H9 (cell line): Measurements from ENCODE around the gene SOX12. TPM values are rescaled to one million over a fixed set of nuclear protein-coding genes. Genes with fewer than 3 reads are reported as not detected.

ENCODE experiments used
- DNase-seq: peaks from one replicate; pipeline ENCODE4 v3.0.0-alpha.2; 2017
- H2AFZ ChIP-seq: one replicate; pipeline ENCODE4 v1.6.1; 2013; ENCODE audit warnings: mild to moderate bottlenecking, low read length, control low read depth, moderate library complexity
- H2AK5ac ChIP-seq: 2 replicates; pipeline ENCODE4 v1.6.1; 2013; ENCODE audit warnings: low read length, control low read depth, mixed read lengths; ENCODE audit not compliant: insufficient read length
- H2BK120ac ChIP-seq: one replicate; pipeline ENCODE4 v1.6.1; 2013; ENCODE audit warnings: low read depth, mild to moderate bottlenecking, low read length, control low read depth, inconsistent platforms; ENCODE audit not compliant: poor library complexity, severe bottlenecking
- H2BK12ac ChIP-seq: 2 replicates; pipeline ENCODE4 v1.6.1; 2013; ENCODE audit warnings: low read length, control low read depth, mixed read lengths, low read depth; ENCODE audit not compliant: insufficient read length
- H2BK15ac ChIP-seq: 2 replicates; pipeline ENCODE4 v1.6.1; 2013; ENCODE audit warnings: low read depth, low read length, control low read depth
- H2BK20ac ChIP-seq: one replicate; pipeline ENCODE4 v1.6.1; 2013; ENCODE audit warnings: low read depth, mild to moderate bottlenecking, low read length, control low read depth, inconsistent platforms; ENCODE audit not compliant: poor library complexity, severe bottlenecking
- H2BK5ac ChIP-seq: 2 replicates; pipeline ENCODE4 v1.6.1; 2013; ENCODE audit warnings: low read length, control low read depth, mixed read lengths; ENCODE audit not compliant: insufficient read length
- H3K14ac ChIP-seq: 2 replicates; pipeline ENCODE4 v1.6.1; 2013; ENCODE audit warnings: low read length, control low read depth; ENCODE audit not compliant: insufficient read depth
- H3K18ac ChIP-seq: 2 replicates; pipeline ENCODE4 v1.6.1; 2013; ENCODE audit warnings: low read depth, mild to moderate bottlenecking, mixed read lengths, low read length, control low read depth; ENCODE audit not compliant: insufficient read length
- H3K23ac ChIP-seq: 2 replicates; pipeline ENCODE4 v1.6.1; 2013; ENCODE audit warnings: low read length, control low read depth, mixed read lengths, low read depth; ENCODE audit not compliant: insufficient read length
- H3K23me2 ChIP-seq: 2 replicates; pipeline ENCODE4 v1.6.1; 2013; ENCODE audit warnings: low read depth, mild to moderate bottlenecking, mixed read lengths, low read length, control low read depth; ENCODE audit not compliant: insufficient read length, poor library complexity, severe bottlenecking
- H3K27ac ChIP-seq: 2 replicates; pipeline ENCODE4 v1.5.1; 2013; ENCODE audit warnings: low read length, control low read depth, mixed read lengths, low read depth; ENCODE audit not compliant: insufficient read length
- H3K27me3 ChIP-seq: 2 replicates; pipeline ENCODE4 v1.6.1; 2013; ENCODE audit warnings: low read length, control low read depth, inconsistent platforms; ENCODE audit not compliant: insufficient read depth
- H3K4ac ChIP-seq: 2 replicates; pipeline ENCODE4 v1.6.1; 2013; ENCODE audit warnings: low read depth, mild to moderate bottlenecking, control low read depth, inconsistent platforms, low read length, moderate library complexity
- H3K4me1 ChIP-seq: 2 replicates; pipeline ENCODE4 v1.6.1; 2013; ENCODE audit warnings: low read length, control low read depth, inconsistent platforms; ENCODE audit not compliant: insufficient read depth
- H3K4me2 ChIP-seq: 2 replicates; pipeline ENCODE4 v1.6.1; 2013; ENCODE audit warnings: low read length, control low read depth, mixed read lengths; ENCODE audit not compliant: insufficient read length, insufficient read depth
- H3K56ac ChIP-seq: 2 replicates; pipeline ENCODE4 v1.6.1; 2013; ENCODE audit warnings: low read depth, mild to moderate bottlenecking, mixed read lengths, low read length, control low read depth; ENCODE audit not compliant: insufficient read length
- H3K79me1 ChIP-seq: 2 replicates; pipeline ENCODE4 v1.6.1; 2013; ENCODE audit warnings: low read depth, mild to moderate bottlenecking, moderate library complexity, low read length, control low read depth, inconsistent platforms; ENCODE audit not compliant: insufficient read depth, poor library complexity, severe bottlenecking
- H3K79me2 ChIP-seq: 2 replicates; pipeline ENCODE4 v1.6.1; 2013; ENCODE audit warnings: low read length, control low read depth, inconsistent platforms; ENCODE audit not compliant: insufficient read depth
- H3K9ac ChIP-seq: 2 replicates; pipeline ENCODE4 v1.6.1; 2013; ENCODE audit warnings: low read length, control low read depth, mixed read lengths; ENCODE audit not compliant: insufficient read length; ENCODE audit errors: extremely low read depth
- H3K9me3 ChIP-seq: one replicate; pipeline ENCODE4 v1.6.1; 2013; ENCODE audit warnings: low read depth, low read length, inconsistent platforms; ENCODE audit not compliant: control insufficient read depth
- H3T11ph ChIP-seq: one replicate; pipeline ENCODE4 v1.6.1; 2013; ENCODE audit warnings: mild to moderate bottlenecking, low read length, control low read depth, inconsistent platforms
- H4K20me1 ChIP-seq: one replicate; pipeline ENCODE4 v1.6.1; 2013; ENCODE audit not compliant: control insufficient read depth, insufficient read length, insufficient read depth
- H4K5ac ChIP-seq: 2 replicates; pipeline ENCODE4 v1.6.1; 2013; ENCODE audit warnings: low read depth, mild to moderate bottlenecking, mixed read lengths, low read length, control low read depth; ENCODE audit not compliant: insufficient read length
- H4K8ac ChIP-seq: replicated peaks from 2 replicates; pipeline ENCODE4 v1.6.1; 2013; ENCODE audit warnings: low read length, control low read depth, mixed read lengths, low read depth; ENCODE audit not compliant: insufficient read length
- H4K91ac ChIP-seq: 2 replicates; pipeline ENCODE4 v1.6.1; 2013; ENCODE audit warnings: low read depth, mild to moderate bottlenecking, moderate library complexity, mixed read lengths, low read length, control low read depth; ENCODE audit not compliant: insufficient read length
- H3K27ac Mint-ChIP-seq, 3 experiments: 2 replicates in 2 of 3; 3 replicates in 1 of 3; pipeline ENCODE4 v1.8.0; 2020 to 2021; ENCODE audit warnings: mixed read lengths in 3 of 3, mild to moderate bottlenecking in 1 of 3, moderate library complexity in 1 of 3
- H3K27me3 Mint-ChIP-seq: 2 replicates; pipeline ENCODE4 v1.8.0; 2021; ENCODE audit warnings: low read depth, mild to moderate bottlenecking, moderate library complexity, mixed read lengths
- H3K36me3 Mint-ChIP-seq, 3 experiments: 2 replicates in 2 of 3; 3 replicates in 1 of 3; pipeline ENCODE4 v1.8.0; 2020 to 2021; ENCODE audit warnings: low read depth in 3 of 3, mixed read lengths in 3 of 3; ENCODE audit not compliant: insufficient read depth in 1 of 3
- H3K4me1 Mint-ChIP-seq, 2 experiments: 2 replicates each; pipeline ENCODE4 v1.8.0; 2020; ENCODE audit warnings: mixed read lengths in 2 of 2
- H3K4me3 Mint-ChIP-seq, 2 experiments: 2 replicates in 1 of 2; 3 replicates in 1 of 2; pipeline ENCODE4 v1.8.0; 2020 to 2021; ENCODE audit warnings: mild to moderate bottlenecking in 2 of 2, mixed read lengths in 2 of 2, moderate library complexity in 1 of 2
- H3K9me3 Mint-ChIP-seq, 2 experiments: 2 replicates in 1 of 2; 3 replicates in 1 of 2; pipeline ENCODE4 v1.8.0; 2020; ENCODE audit warnings: mild to moderate bottlenecking in 2 of 2, mixed read lengths in 2 of 2, moderate library complexity in 1 of 2
- CTCF ChIP-seq: fragments of 200-600 bp; sonication (generic); conservative IDR thresholded peaks from 3 replicates; pipeline ENCODE4 v1.8.0; 2021; ENCODE audit warnings: antibody characterized with exemption, mild to moderate bottlenecking
- WGBS: extraction: QIAGEN DNeasy Blood & Tissue Kit; methylation state at CpG from one replicate; pipeline ENCODE4 v1.1.7; 2013; ENCODE audit warnings: missing lambda C conversion rate, low lambda C conversion rate, mixed read lengths; ENCODE audit not compliant: insufficient read length; ENCODE audit errors: extremely low coverage; 5-methylcytosine and 5-hydroxymethylcytosine counted together
- total RNA-seq: library from RNA; stranded (reverse); gene quantifications from 2 replicates; pipeline ENCODE4 v1.2.1, GENCODE V29; 2021

Gene SOX12
- total RNA-seq, 1 experiment from 2014 or later = 54.4 TPM

GRCh38 chr20:275791-276190 lies 49.6 kb upstream of the SOX12 start:
- Mint-ChIP-seq H3K4me1 (peaks cover 5 to 7% of the 10 kb centered on the region in 2 experiments), H3K27me3 (no peaks in the 10 kb centered on the region; the same call in 1 of the 2 replicates), H3K9me3 (peaks cover 2 to 6% of the 10 kb centered on the region in 2 experiments; a peak in 3 of 5 replicates), H3K36me3 (peaks cover 33 to 52% (median 38%) of the 10 kb centered on the region in 3 experiments), H3K27ac (no peak overlapping the region), H3K4me3 (no peak overlapping the region)
- Histone ChIP-seq H2BK20ac (no peak overlapping the region), H3K4me1 (0 out of 2 replicates have a peak, but pooled peaks cover 4% of the 10 kb centered on the region), H3K4me2 (no peak overlapping the region), H2BK12ac (no peak overlapping the region), H2BK5ac (no peak overlapping the region), H4K8ac (no peak overlapping the region), H3K14ac (no peak overlapping the region), H3K27ac (no peak overlapping the region), H4K5ac (no peak overlapping the region), H2AK5ac (no peak overlapping the region), H3K27me3 (no peaks in the 10 kb centered on the region), H4K91ac (no peak overlapping the region), H3K23ac (no peak overlapping the region), H3K23me2 (no peaks in the 10 kb centered on the region), H3K9me3 (no peaks in the 10 kb centered on the region), H4K20me1 (no peaks in the 10 kb centered on the region), H2AFZ (no peak overlapping the region), H3K79me2 (no peaks in the 10 kb centered on the region), H3K79me1 (no peaks in the 10 kb centered on the region), H3K18ac (no peak overlapping the region), H3K9ac (no peak overlapping the region), H2BK120ac (no peak overlapping the region), H2BK15ac (no peak overlapping the region), H3T11ph (no peak overlapping the region), H3K56ac (no peak overlapping the region), H3K4ac (no peak overlapping the region)
- no peak for DNase-seq
- WGBS = no CpG with 5 or more reads among the region's 7 CpGs
- no peak for TF ChIP-seq CTCF
